Measurements from ENCODE around the gene SLC10A7.

GRCh38 chr4:146522098-146522868 lies 543 bp upstream of the SLC10A7 start:
- TF ChIP-seq, protein P1, sequence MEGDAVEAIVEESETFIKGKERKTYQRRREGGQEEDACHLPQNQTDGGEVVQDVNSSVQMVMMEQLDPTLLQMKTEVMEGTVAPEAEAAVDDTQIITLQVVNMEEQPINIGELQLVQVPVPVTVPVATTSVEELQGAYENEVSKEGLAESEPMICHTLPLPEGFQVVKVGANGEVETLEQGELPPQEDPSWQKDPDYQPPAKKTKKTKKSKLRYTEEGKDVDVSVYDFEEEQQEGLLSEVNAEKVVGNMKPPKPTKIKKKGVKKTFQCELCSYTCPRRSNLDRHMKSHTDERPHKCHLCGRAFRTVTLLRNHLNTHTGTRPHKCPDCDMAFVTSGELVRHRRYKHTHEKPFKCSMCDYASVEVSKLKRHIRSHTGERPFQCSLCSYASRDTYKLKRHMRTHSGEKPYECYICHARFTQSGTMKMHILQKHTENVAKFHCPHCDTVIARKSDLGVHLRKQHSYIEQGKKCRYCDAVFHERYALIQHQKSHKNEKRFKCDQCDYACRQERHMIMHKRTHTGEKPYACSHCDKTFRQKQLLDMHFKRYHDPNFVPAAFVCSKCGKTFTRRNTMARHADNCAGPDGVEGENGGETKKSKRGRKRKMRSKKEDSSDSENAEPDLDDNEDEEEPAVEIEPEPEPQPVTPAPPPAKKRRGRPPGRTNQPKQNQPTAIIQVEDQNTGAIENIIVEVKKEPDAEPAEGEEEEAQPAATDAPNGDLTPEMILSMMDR (conservative IDR thresholded peaks at IDR 0.05 in 1 of 2, IDR thresholded peaks at IDR 0.05 in 1 of 2; ENCODE audit: low read depth in 1 of 2, low read length in 2 of 2) = no peak
- TF ChIP-seq EZH2 (IDR thresholded peaks at IDR 0.05; ENCODE audit: low read length, missing control alignments) = no peak
